Activated naive CD8-positive, alpha-beta T cell treated with anti-CD3 and anti-CD28 coated beads, Interleukin-2, amount 10 ng/mL, durations not matched to agents 7 days and 5 days (primary cell): Measurements from ENCODE around the gene THOC6. TPM values are rescaled to one million over a fixed set of nuclear protein-coding genes. Genes with fewer than 3 reads are reported as not detected.

Source experiments
- ATAC-seq: fragments of 150-1000 bp; cut with Tn5 transposase; one replicate; pipeline ENCODE4 v1.10.0; 2021; ENCODE audit warnings: low read depth, moderate library complexity
- POLR2A ChIA-PET: fragments of 350-600 bp; sonication (Branson Sonifier 250); formaldehyde crosslinking; loops from one replicate; lab custom pipeline; 2021; ENCODE audit warnings: antibody characterized with exemption; lab: Charles Lee
- DNase-seq: peaks from one replicate; pipeline ENCODE4 v3.0.0; 2021
- H3K27ac Mint-ChIP-seq: one replicate; pipeline ENCODE4 v1.8.0; 2022; ENCODE audit warnings: mild to moderate bottlenecking, mixed read lengths
- H3K27me3 Mint-ChIP-seq: one replicate; pipeline ENCODE4 v1.8.0; 2022; ENCODE audit warnings: mild to moderate bottlenecking, moderate library complexity, mixed read lengths
- H3K36me3 Mint-ChIP-seq: one replicate; pipeline ENCODE4 v1.8.0; 2021; ENCODE audit warnings: mild to moderate bottlenecking, mixed read lengths
- H3K4me1 Mint-ChIP-seq: one replicate; pipeline ENCODE4 v1.8.0; 2021; ENCODE audit warnings: mixed read lengths
- H3K4me3 Mint-ChIP-seq: one replicate; pipeline ENCODE4 v1.8.0; 2022; ENCODE audit warnings: mild to moderate bottlenecking, moderate library complexity, mixed read lengths
- H3K9me3 Mint-ChIP-seq: one replicate; pipeline ENCODE4 v1.8.0; 2021; ENCODE audit warnings: mixed read lengths
- total RNA-seq, 2 experiments: library from RNA; stranded (reverse); gene quantifications; one replicate each; pipeline ENCODE4 v1.2.3, GENCODE V29; 2021

The THOC6 gene
- total RNA-seq, 2 experiments from 2014 or later: 36.3 to 36.9 TPM

- H3K4me3 Mint-ChIP-seq: peak overlapping the region; percentile 55
- peak; percentile 79 for DNase-seq
- ATAC-seq: peak; percentile 32
- no peaks in the 10 kb centered on the region for H3K36me3 Mint-ChIP-seq
- H3K9me3 Mint-ChIP-seq: no peaks in the 10 kb centered on the region
- no peak overlapping the region for H3K27ac Mint-ChIP-seq
- POLR2A ChIA-PET: interaction anchor here (4.1 kb wide), 1 partner anchor 13 kb away, joined by 46 read pairs; the partner anchor contains the start of gene PAQR4
- peaks cover 6% of the 10 kb centered on the region for H3K27me3 Mint-ChIP-seq
- H3K4me1 Mint-ChIP-seq: peaks cover 10% of the 10 kb centered on the region
Measured at GRCh38 chr16:2983706-2984136, 40.1 kb upstream of the THOC6 start.

GRCh38 chr16:2985462-2985861, 38.4 kb upstream of the THOC6 start:
- Mint-ChIP-seq H3K27ac (no peak overlapping the region), H3K36me3 (no peaks in the 10 kb centered on the region)
- POLR2A ChIA-PET: interaction anchor here (0.9 kb wide), 1 partner anchor 52 kb away, joined by 3 read pairs; no protein-coding TSS in a partner anchor

GRCh38 chr16:2985893-2986355, 37.9 kb upstream of the THOC6 start:
- H3K27me3 Mint-ChIP-seq: peaks cover 10% of the 10 kb centered on the region
- no peak overlapping the region for H3K4me3 Mint-ChIP-seq
- H3K9me3 Mint-ChIP-seq: no peaks in the 10 kb centered on the region
- peaks cover 8% of the 10 kb centered on the region for H3K4me1 Mint-ChIP-seq
- H3K27ac Mint-ChIP-seq: no peak overlapping the region
- no peak for DNase-seq
- POLR2A ChIA-PET: no interaction called here
- no peak for ATAC-seq
- no peaks in the 10 kb centered on the region for H3K36me3 Mint-ChIP-seq

More at GRCh38 chr16:2985462-2985861, 38.4 kb upstream of the THOC6 start:
- DNase-seq: no peak
- no peak overlapping the region for H3K4me3 Mint-ChIP-seq
- H3K27me3 Mint-ChIP-seq: peaks cover 10% of the 10 kb centered on the region
- peaks cover 8% of the 10 kb centered on the region for H3K4me1 Mint-ChIP-seq
- no peaks in the 10 kb centered on the region for H3K9me3 Mint-ChIP-seq
- no peak for ATAC-seq

- H3K27me3 Mint-ChIP-seq: peaks cover 10% of the 10 kb centered on the region
- H3K9me3 Mint-ChIP-seq: no peaks in the 10 kb centered on the region
- H3K36me3 Mint-ChIP-seq: no peaks in the 10 kb centered on the region
- no peak for DNase-seq
- H3K27ac Mint-ChIP-seq: no peak overlapping the region
- H3K4me3 Mint-ChIP-seq: no peak overlapping the region
- no peak for ATAC-seq
- POLR2A ChIA-PET: no interaction called here
- H3K4me1 Mint-ChIP-seq: peaks cover 4% of the 10 kb centered on the region
Measured at GRCh38 chr16:2986623-2987188, 37.1 kb upstream of the THOC6 start.

- no peak for ATAC-seq
- no peak overlapping the region for H3K27ac Mint-ChIP-seq
Measured at GRCh38 chr16:2987286-2987685, 36.5 kb upstream of the THOC6 start.

GRCh38 chr16:2987833-2988232, 36.0 kb upstream of the THOC6 start:
- peaks cover 10% of the 10 kb centered on the region for H3K27me3 Mint-ChIP-seq
- ATAC-seq: no peak
- no peak overlapping the region for H3K4me3 Mint-ChIP-seq
- H3K36me3 Mint-ChIP-seq: no peaks in the 10 kb centered on the region
- H3K9me3 Mint-ChIP-seq: no peaks in the 10 kb centered on the region
- peaks cover 4% of the 10 kb centered on the region for H3K4me1 Mint-ChIP-seq
- POLR2A ChIA-PET: no interaction called here
- H3K27ac Mint-ChIP-seq: no peak overlapping the region
- DNase-seq: no peak

More at GRCh38 chr16:2987286-2987685, 36.5 kb upstream of the THOC6 start:
- no peak for DNase-seq
- POLR2A ChIA-PET: no interaction called here
- Mint-ChIP-seq H3K36me3 (no peaks in the 10 kb centered on the region), H3K4me1 (peaks cover 4% of the 10 kb centered on the region), H3K4me3 (no peak overlapping the region), H3K27me3 (peaks cover 10% of the 10 kb centered on the region), H3K9me3 (no peaks in the 10 kb centered on the region)

GRCh38 chr16:2988590-2989099, 35.2 kb upstream of the THOC6 start:
- H3K4me1 Mint-ChIP-seq: peaks cover 4% of the 10 kb centered on the region
- no peaks in the 10 kb centered on the region for H3K36me3 Mint-ChIP-seq
- DNase-seq (no peak), ATAC-seq (no peak)
- H3K4me3 Mint-ChIP-seq: no peak overlapping the region
- H3K27me3 Mint-ChIP-seq: peaks cover 7% of the 10 kb centered on the region
- no peak overlapping the region for H3K27ac Mint-ChIP-seq
- H3K9me3 Mint-ChIP-seq: no peaks in the 10 kb centered on the region
- POLR2A ChIA-PET: no interaction called here

- no peak overlapping the region for H3K4me3 Mint-ChIP-seq
- no peaks in the 10 kb centered on the region for H3K36me3 Mint-ChIP-seq
- POLR2A ChIA-PET: interaction anchor here (1.2 kb wide), 1 partner anchor 10 kb away, joined by 4 read pairs; no protein-coding TSS in a partner anchor
- H3K9me3 Mint-ChIP-seq: no peaks in the 10 kb centered on the region
- ATAC-seq: no peak
- peaks cover 4% of the 10 kb centered on the region for H3K27me3 Mint-ChIP-seq
- DNase-seq: no peak
- no peak overlapping the region for H3K27ac Mint-ChIP-seq
- no peaks in the 10 kb centered on the region for H3K4me1 Mint-ChIP-seq
Measured at GRCh38 chr16:2990891-2991290, 32.9 kb upstream of the THOC6 start.

DNA sequence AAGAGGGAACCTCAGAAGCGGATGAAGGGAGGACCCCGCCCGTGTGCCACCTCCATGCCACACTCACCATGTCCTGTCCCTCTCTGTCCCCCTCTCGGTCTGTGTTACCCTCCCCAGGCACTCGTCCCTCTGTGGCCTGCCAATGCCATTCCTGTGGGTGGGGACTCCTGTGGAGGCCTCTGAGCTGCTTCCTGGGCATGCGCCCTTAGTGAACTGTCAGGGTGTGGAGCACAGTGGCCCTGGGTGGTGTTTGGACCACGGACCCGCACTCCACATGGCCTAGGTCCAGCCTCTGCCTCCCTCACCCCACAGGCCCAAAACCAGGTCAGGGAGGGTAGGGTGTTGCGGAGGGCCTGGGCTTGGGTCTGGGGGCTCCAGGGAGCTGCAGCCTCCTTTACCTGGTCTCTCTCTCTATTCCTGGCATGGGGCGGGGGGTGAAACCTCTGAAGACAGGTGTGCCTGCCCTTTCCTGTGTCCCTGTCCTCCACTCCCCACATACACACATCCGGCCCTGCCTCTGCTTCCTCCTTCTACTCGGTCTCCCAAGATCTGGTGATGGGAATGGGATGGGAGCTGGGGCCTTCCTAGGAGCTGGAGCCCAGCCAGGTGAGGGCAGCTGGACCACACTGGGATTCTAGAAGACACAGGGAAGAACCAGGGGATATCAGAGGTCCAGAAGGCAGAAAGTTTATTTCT, 32.1 kb upstream of the THOC6 start:
- H3K27me3 Mint-ChIP-seq: peaks cover 4% of the 10 kb centered on the region
- no peaks in the 10 kb centered on the region for H3K9me3 Mint-ChIP-seq
- H3K27ac Mint-ChIP-seq: no peak overlapping the region
- DNase-seq (no peak), ATAC-seq (no peak)
- POLR2A ChIA-PET: interaction anchor here (1.2 kb wide), 1 partner anchor 11 kb away, joined by 4 read pairs; no protein-coding TSS in a partner anchor
- H3K36me3 Mint-ChIP-seq: no peaks in the 10 kb centered on the region
- H3K4me3 Mint-ChIP-seq: no peak overlapping the region
- no peaks in the 10 kb centered on the region for H3K4me1 Mint-ChIP-seq

DNA sequence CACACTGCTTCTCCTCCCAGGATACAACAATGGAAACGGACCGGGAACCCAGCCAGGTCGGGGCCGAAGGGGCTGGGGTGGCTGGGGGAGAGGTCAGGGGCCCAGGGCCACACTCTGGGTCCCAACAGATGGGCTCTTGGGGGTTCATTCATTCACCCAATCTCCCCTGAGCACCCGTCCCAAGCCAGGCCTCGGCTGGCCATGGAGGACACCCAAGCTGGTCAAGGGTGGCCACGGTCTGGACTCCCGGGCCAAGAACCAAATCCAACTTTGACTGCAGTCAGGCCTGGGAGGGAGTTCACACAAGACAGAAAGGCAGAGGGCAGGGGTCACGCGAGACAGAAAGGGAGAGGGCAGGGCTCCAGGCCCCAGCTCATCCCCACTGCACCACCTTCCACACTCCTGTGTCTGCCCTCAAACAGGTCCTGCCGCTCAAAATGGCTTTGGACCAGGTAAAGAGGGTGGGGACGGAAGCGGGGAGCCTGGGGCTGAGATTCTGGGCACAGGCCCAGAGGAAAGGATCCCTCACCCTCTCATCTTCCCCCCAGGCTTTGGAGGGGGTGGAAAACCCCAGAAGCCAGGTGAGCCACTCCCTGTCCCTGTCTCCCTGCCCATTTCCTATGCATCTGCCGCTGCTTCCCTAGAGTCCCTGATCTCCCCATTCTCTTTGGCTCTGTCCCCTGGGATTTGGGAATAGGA, 31.3 kb upstream of the THOC6 start:
- Mint-ChIP-seq H3K9me3 (no peaks in the 10 kb centered on the region), H3K4me1 (no peaks in the 10 kb centered on the region), H3K27me3 (peaks cover 4% of the 10 kb centered on the region), H3K36me3 (no peaks in the 10 kb centered on the region), H3K4me3 (no peak overlapping the region), H3K27ac (no peak overlapping the region)
- POLR2A ChIA-PET: no interaction called here
- ATAC-seq (no peak), DNase-seq (no peak)

DNA sequence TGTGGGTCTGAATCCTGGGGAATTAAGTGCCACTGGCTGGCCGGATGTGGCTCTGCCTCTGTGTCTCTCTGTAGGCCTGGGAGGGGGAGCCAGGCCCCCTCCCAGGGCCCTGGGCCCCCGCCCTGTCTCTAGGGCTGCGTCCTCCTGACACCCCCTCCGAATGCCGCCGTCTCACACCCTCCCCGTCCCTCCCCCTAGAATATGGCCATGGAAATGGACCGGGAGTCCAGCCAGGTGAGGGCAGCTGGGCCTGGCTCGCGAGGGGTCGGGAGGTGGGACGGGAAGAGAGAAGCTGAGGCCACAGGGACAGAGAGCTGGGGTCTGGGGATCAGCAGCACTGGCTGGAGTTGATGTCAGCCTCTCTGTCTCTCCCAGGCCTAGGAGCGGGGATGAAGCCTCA, 27.5 kb upstream of the THOC6 start:
- POLR2A ChIA-PET: interaction anchor here (2.1 kb wide), 1 partner anchor 16 kb away, joined by 4 read pairs; the partner anchor contains the start of gene PKMYT1
- DNase-seq (no peak), ATAC-seq (no peak)
- Mint-ChIP-seq H3K36me3 (no peaks in the 10 kb centered on the region), H3K27me3 (no peaks in the 10 kb centered on the region), H3K4me1 (no peaks in the 10 kb centered on the region), H3K27ac (no peak overlapping the region), H3K9me3 (no peaks in the 10 kb centered on the region), H3K4me3 (no peak overlapping the region)

- H3K4me3 Mint-ChIP-seq: no peak overlapping the region
- DNase-seq: no peak
- H3K4me1 Mint-ChIP-seq: peaks cover 2% of the 10 kb centered on the region
- POLR2A ChIA-PET: interaction anchor here (0.9 kb wide), 1 partner anchor 24 kb away, joined by 3 read pairs; the partner anchor contains the start of genes HCFC1R1 and THOC6
- ATAC-seq: no peak
- peaks cover 3% of the 10 kb centered on the region for H3K27me3 Mint-ChIP-seq
- H3K36me3 Mint-ChIP-seq: no peaks in the 10 kb centered on the region
- H3K9me3 Mint-ChIP-seq: no peaks in the 10 kb centered on the region
- H3K27ac Mint-ChIP-seq: no peak overlapping the region
Measured at GRCh38 chr16:2999929-3000328, 23.9 kb upstream of the THOC6 start.

- no peak overlapping the region for H3K4me3 Mint-ChIP-seq
- H3K27ac Mint-ChIP-seq: no peak overlapping the region
- no peaks in the 10 kb centered on the region for H3K9me3 Mint-ChIP-seq
- H3K27me3 Mint-ChIP-seq: peaks cover 6% of the 10 kb centered on the region
- no peaks in the 10 kb centered on the region for H3K36me3 Mint-ChIP-seq
- DNase-seq: no peak
- POLR2A ChIA-PET: interaction anchor here (0.6 to 0.9 kb wide), 2 partner anchors 23 to 545 kb away, joined by 3 read pairs; partner anchors contain the start of genes HCFC1R1 and THOC6
- ATAC-seq: no peak
- H3K4me1 Mint-ChIP-seq: peaks cover 3% of the 10 kb centered on the region
Measured at GRCh38 chr16:3000540-3000939, 23.3 kb upstream of the THOC6 start.
